Fibroblast of peridontal ligament (primary cell): ENCODE data around the gene UBR4.

Experiments used
- DNase-seq: peaks from one replicate; pipeline ENCODE4 v3.0.0-alpha.2; 2010; ENCODE audit errors: extremely low read depth

Gene UBR4

DNA sequence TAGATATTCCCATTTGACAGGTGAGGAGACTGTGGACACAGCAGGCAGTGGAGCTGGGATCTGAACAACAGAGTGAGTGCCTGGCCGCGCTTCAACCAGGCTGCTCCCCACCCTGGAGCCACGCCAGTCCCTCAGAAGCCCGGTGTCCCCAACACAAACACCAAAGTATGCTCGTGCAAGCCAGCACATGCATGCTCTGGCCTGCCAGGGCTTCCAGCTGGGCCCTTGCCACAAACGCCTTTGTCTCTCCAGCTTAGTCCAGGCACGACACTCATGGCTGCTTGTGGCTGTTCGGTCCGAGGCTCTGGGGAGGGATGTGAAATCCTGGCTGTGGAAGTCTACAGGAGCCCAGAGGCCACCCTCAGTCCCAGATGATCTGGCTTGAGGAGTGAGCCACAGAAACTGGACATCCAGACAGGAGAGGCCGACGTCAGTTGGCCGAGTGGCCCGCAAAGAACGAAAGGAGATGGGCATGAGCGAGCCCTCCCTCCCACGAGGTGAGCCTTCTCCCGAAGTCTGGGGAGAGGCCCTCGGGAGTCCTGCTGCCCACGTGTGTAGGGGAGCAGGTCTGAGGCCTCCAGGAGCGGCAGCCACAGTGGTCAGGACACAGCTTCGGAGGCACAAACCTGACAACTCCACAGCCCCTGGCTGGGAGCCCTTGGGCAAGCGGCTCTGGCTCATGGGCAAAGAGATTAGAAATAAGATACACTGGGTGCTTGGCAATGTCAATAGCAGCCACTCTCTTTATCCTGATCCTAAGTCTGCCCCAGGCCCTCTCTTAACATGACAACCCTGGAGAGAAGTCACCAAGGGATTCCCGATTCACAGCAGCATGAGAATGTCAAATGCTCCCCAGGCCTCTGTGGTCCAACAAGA lies 136.5 kb downstream of the UBR4 start:
- no peak for DNase-seq

- no peak for DNase-seq
Observed at GRCh38 chr1:19072285-19072981, 137.6 kb downstream of the UBR4 start.

DNA sequence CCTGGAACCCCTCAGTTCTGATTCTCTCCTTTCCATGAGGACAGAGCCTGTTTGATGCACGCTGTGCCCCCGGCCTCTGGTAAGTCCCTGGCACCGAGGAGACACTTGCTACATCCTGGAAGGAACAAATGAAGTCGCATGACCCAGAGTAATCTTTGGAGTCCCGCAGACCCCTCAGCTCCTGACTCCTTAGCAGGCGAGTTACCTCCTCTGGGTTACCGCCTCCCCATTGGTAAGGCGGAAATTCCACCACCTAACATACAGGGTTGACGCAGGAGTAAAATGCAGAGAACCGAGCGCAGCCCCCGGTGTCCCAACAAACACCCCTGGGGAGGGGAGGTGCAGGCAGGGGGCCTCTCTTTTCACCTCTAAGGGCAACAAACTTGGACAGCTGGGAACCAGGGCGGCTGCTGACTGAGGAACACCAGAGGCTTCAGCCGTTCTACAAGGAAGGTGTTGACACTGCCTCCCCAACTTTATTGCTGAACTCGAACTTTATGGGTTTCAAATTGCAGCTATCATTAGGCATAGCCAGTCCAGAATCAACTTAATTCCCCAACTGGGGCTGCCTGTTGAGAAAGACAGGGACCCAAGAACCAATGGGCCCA lies 138.3 kb downstream of the UBR4 start:
- no peak for DNase-seq

GRCh38 chr1:19070891-19071621 lies 139.0 kb downstream of the UBR4 start:
- no peak for DNase-seq

DNA sequence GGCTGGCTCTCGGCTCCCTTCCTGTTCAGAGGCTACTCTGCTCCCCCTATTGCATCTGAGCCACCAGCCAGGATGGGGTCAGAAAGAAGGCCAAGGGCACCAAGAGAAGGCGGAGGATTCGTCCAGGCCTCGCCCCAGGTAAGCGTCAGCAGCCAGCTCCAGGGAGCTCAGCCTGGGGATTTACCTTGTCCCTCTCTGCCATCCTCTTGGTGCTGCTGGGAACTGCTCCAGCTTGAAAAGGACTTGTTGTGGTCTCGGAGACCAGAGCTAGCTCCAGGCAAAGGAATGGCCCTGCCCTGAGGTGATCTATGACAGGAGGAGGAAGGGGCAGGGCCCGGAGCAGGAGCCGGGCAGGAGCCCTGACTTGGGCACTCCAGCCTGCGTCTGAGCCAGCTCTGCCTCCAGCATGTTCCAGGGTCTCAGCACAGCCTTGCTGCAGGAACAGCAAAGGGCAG lies 139.8 kb downstream of the UBR4 start:
- DNase-seq: no peak

DNA sequence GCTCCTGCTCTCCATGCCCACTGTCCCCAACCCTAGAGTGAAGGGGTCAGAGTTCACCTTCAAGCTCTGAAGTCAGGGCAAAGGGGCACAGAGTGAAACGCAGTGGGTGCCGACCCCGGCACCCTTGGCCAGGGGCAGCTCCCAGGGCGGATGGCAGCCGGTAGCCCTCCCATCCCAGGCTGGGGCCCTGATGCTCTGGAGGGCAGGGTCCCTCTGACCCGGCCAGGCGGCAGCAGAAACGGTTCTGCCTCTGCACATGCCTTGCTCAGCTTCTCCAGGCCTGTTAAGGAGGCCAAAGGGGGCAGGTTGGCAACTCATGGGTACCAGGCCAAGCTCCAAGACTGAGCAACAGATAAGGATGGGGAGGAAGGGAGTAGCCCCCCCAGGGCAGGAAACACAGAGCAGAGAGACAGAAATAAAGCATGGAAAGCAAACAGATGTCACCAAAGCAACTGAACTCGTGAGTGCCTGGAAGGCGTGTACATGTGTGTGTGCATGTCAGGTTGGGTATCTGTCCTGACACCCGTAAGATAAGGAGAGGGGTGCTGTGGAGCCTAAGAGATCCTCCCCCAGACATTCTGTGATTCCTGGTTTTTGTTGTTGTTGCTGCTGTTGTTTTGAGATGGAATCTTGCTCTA lies 141.3 kb downstream of the UBR4 start:
- DNase-seq: no peak

DNA sequence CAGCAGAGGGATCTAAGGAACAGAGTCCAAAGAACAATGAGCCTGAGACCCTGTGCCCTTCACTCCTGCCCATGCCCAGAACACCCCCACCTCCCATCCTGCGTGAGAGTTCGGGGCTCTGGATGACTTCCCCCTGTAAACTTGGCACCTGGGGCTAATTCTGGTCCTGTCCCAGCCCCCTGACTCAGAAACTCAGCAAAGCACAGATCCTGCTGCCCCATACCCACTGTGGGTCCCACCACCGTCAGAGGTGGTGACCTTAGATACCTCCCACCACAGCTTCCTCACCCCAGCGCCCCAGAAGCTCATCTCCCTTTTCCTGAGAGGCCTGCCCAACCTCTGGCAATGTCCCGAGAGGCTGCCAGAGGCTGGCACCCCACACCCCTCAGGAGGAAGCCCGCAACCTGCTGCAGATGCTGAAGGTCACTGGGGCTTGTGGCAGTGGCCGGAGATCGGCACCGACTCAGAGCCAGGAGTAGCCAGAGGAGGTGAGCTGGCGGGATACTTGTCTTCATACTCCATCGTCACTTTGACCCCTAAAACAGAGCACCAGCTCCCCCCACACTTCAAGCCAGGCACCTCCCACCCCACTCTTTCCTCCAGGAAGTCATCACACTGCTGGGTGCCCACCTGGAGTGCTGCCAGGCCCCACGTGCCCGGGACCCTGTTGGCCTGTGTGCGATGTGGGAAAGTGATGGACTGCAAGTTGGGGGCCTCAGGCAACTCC lies 142.0 kb downstream of the UBR4 start:
- no peak for DNase-seq

GRCh38 chr1:19067182-19067911 lies 142.7 kb downstream of the UBR4 start:
- no peak for DNase-seq

DNA sequence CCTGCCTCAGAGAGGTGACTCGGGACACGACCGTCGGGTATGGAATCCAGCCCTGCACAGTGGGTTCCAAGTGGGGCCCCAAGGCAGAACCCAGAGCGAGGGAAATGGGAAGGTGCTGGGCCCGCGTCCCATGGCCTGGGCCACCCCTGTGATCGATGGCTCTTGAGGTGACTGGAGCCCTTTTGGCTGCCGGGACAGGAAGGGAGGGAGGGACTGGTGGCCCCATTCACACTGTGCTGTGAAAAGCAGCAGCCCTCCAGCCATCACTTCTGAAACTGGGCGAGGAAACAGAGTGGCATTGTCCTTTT lies 143.2 kb downstream of the UBR4 start:
- no peak for DNase-seq

DNA sequence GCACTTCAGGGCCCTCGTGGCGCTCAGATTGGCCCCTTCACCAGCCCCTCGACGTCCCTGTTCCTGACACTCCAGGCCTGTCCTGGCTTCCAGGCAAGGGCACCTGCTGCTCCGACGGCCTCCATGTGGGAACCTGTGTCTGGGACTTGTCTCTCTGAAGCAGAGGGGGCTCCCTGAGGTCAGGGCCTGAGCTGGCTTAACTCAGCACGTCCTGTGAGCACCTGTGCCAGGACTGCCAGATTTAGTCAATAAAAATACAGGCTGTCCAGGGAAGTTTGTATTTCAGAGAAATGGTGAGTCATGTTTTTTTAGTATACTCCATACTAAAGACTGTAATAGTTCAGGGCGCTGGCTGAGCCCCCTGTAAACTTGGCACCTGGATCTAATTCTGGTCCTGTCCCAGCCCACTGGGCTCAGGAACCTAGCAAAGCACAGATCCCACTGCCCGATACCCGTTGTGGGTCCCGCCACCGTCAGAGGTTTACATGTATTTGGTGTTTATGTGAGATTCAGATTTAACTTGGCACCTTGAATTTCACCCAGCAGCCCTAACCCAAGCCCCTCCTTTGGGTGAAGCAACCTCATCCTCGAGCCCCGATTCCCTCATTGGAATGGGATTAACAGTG lies 143.7 kb downstream of the UBR4 start:
- no peak for DNase-seq

DNA sequence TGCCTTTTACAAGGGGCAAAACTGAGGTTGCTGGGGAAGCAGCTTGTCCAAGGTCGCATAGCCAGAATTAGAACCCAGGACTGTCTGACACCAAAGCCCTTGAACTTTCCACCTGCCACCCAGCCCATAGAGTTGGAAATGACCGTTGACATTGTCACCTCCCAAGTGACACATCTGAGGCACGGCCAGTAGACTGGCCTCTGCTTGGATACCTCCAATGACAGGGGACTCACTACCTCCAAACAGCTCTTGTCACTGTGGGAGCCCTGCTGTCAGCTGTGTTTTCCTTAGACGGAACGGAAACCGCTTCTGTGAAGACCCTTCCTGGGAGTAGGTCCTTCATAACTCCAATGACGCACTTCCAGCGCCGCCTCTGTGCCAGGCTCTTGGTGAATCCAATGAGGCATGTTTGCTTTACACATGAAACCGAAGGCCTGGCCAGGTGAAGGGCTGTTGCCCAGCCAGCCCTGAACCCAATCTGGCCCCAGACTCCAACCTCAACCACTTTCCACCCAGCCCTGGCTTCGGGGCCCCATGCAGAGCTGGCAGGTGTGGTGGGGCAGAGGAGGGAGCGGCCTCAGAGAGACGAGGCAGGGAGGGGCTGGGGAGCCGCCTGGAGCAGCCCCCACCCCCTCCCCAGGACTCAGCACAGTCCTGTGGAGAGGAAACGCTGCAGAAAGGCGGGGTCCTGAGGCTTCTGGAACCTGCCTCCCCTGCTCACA lies 144.4 kb downstream of the UBR4 start:
- no peak for DNase-seq

DNA sequence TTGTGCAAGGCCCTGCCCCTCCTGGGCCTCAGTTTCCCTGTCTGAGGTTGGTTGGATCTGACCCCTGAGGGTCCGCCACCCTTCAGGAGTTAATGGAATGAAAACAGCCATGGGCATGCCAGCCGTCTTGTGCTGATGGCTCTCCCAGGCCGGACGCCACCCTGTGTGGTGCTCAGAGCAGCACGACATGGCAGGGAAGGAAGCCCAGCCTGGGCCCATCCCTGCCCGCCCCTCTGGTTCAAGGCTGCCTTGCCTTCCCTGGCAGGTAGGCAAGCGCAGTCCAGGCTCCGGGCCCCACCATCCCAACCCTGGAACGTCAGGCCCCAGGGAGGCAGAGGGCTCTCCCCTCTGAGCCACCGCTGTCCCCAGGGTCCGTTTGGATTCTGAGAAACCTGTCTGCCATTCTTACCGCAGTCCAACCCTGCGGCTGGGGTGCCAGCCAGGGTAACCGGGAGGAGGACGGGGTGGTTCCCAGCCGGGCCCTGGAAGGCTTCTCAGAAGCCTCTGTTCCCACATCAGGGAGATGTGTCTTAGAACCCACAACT lies 145.1 kb downstream of the UBR4 start:
- no peak for DNase-seq

DNA sequence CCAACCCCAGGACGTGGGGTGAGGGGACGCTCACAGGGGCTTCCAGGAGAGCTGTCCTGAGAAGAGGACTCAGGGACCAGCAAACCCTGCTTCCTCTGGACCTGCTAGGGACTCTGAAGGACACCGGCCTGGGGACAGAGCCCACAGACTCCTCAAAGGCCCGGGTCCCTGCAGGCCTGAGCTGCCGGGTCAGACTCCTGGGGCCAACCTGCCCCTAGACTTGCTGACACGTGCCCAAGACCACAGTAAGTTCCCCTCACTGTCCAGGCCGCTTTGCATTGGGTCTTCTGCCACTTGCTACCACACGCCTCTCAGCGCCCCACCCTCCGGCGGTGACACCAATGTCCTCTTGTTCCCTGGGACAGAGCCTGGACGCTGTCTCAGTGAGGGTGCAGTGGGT lies 146.9 kb downstream of the UBR4 start:
- DNase-seq: no peak

DNA sequence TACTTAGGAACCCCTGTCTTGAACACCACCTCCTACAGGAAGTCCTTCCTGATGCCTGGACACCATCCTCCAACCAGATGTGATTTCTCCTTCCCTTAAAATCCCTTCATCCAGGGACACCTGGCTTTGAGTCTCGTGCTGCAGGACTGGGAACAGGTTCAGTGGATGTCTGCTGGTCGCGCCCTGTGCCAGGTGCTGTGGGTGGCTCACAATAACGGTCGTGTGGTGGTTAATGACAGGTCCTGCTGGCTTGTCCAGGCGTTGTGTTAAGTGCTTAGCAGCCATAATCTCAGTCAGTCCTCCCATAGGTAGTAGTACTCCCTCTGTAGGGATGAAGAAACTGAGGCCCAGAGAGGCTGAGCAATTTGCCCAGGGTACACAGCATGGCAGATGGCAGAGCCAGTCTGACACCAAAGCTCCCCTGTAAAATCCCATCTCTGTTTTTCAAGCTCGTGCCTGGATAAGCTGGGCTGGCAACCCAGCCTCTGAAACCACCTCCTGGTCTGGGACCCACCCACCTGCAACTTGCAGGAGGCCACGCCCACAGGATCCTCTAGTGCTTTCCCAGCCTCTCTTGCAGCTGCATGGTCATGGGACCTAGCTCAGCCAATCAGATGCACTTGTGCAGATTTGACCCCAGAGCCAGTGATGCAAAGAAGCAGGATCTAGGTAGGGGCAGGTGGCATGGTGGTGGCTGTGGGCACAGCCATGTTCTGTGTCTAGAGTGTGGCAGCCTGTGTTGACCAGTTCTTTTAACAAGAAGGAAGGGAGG lies 147.6 kb downstream of the UBR4 start:
- no peak for DNase-seq

DNA sequence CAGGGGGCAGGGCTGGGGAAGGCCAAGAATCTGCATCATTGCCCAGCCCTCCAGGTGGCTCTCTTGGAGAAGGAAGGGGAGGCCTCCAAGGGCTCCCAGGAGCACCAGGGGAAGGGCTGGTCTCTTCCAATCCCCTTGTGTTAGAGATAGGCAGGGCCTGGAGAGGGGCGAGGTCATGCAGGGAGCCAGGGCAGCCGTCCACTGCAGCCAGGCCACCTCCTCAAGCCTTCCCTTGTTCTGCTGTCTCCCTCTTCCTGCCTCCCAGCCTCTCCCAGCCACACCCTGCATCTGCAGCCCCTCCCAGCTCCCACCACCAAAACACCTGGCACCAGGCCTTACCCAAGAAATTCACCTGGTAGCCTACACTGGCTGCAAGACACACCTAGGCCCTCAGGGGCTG lies 148.3 kb downstream of the UBR4 start:
- DNase-seq: no peak

- DNase-seq: no peak
Observed at GRCh38 chr1:19061343-19061742, 148.7 kb downstream of the UBR4 start.

DNA sequence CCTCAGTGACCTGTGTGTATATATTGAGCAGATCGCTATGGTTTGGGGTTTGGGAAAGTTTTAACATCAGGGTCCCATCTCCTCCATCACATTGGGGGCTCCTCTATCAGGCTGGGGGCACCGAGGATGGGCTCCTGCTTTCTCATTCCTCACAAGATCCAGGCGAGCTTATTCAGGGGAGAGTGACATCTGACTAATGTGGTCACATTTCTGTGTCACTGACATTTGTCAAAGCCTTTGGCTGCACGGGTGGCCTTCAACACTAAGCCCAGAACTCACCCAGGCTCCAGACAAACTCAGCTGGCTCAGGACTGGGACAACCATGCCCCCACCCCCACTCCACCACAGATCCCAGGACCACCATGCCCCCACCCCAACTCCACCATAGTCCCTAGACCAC lies 150.3 kb downstream of the UBR4 start:
- DNase-seq: no peak

DNA sequence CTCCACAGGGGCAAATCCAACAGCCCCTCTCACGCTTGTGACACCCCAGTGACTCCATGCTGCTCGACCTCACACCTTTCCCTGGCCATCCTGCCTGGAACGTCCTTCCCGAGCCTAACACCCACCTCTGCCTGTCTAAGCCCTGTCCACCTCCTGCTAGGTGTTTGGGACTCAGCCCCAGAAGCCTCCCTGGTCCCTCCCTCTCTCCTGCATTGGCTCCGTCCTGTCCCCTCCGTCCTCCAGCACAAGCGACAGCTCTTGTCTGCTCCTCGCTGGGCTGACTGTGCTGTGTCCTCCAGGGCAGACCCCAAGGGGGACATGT lies 151.6 kb downstream of the UBR4 start:
- no peak for DNase-seq
